Suprapubic skin (tissue), 4 donors: ENCODE results near the gene NLRC3. TPM values are rescaled to one million over a fixed set of nuclear protein-coding genes. Genes with fewer than 3 reads are reported as not detected.

Experiments used
- DNase-seq, 2 donors: peaks; one replicate each; pipeline ENCODE4 v3.0.0-alpha.2; 2019; ENCODE audit warnings: low spot score in 2 of 2
- H3K27ac ChIP-seq: fragments of 200-600 bp; sonication (generic); one replicate; pipeline ENCODE4 v1.5.1; 2019
- H3K27me3 ChIP-seq: fragments of 200-600 bp; sonication (generic); one replicate; pipeline ENCODE4 v1.5.1; 2019
- H3K36me3 ChIP-seq: fragments of 200-600 bp; sonication (generic); one replicate; pipeline ENCODE4 v1.5.1; 2019
- H3K4me1 ChIP-seq: fragments of 200-600 bp; sonication (generic); one replicate; pipeline ENCODE4 v1.5.1; 2019
- H3K4me3 ChIP-seq: fragments of 200-600 bp; sonication (generic); one replicate; pipeline ENCODE4 v1.5.1; 2019; ENCODE audit warnings: mild to moderate bottlenecking
- H3K9me3 ChIP-seq: fragments of 200-600 bp; sonication (generic); one replicate; pipeline ENCODE4 v1.5.1; 2019
- EP300 ChIP-seq: sonication (generic); formaldehyde crosslinking; IDR thresholded peaks from one replicate; pipeline ENCODE4 v1.6.1; 2017; ENCODE audit warnings: antibody characterized with exemption
- POLR2A ChIP-seq, 2 donors: fragments of 450-650 bp; IDR thresholded peaks; one replicate each; pipeline ENCODE4 v1.6.1; 2017; ENCODE audit warnings: antibody characterized with exemption in 2 of 2, mild to moderate bottlenecking in 2 of 2, moderate library complexity in 2 of 2
- POLR2AphosphoS5 ChIP-seq, 3 donors: sonication (generic); formaldehyde crosslinking; IDR thresholded peaks; one replicate each; pipeline ENCODE4 v1.6.1; 2017; ENCODE audit warnings: antibody characterized with exemption in 3 of 3
- WGBS: methylation state at CpG from one replicate; pipeline ENCODE4 v1.1.5; 2018; 5-methylcytosine and 5-hydroxymethylcytosine counted together
- total RNA-seq, 4 donors: library from RNA; depleted of rRNA; stranded (reverse); fragments of >200 nt; gene quantifications; one replicate each; pipeline ENCODE4 v1.1.0, GENCODE V29; 2016
- TF ChIP-seq, protein P1 (sequence below), 2 donors: fragments of 200-600 bp in 1 of 2; fragments of 450-650 bp in 1 of 2; sonication (generic) in 1 of 2; IDR thresholded peaks; one replicate each; pipeline ENCODE4 v1.5.1; 2016 to 2019; ENCODE audit warnings: antibody characterized with exemption in 2 of 2, mild to moderate bottlenecking in 1 of 2, moderate library complexity in 1 of 2

The NLRC3 gene
- total RNA-seq, 4 donors from 2014 or later = 0.16 to 1.2 (median 0.39) TPM

DNA sequence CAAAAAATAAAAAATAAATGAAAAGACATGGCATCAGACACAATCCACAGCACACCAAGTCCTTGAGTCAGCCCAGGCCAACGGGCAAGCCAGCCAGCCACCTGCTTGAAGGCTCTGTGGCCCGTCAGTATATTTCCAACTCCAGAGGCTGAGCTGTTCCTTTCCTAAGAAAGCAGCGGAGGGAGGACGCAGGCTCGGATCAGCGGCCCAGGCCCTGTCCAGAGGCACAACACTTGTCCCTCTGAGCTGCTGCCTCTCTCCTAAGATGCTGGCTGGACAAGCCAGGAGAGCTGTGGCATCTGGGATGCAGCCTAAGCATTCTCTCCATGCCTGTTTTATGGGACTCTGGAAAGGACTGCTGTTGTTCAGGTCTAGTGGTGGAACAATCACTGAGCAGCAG, 14.8 kb upstream of the NLRC3 start:
- H3K27ac ChIP-seq = no peak overlapping the region
- H3K4me1 ChIP-seq = no peaks in the 10 kb centered on the region
- H3K4me3 ChIP-seq = no peak overlapping the region
- H3K27me3 ChIP-seq = no peaks in the 10 kb centered on the region
- WGBS = 100% methylated on average over 6 of the region's 6 CpGs
- TF ChIP-seq POLR2A (IDR thresholded peaks at IDR 0.05) (no peak), EP300 (no peak)
- TF ChIP-seq, protein P1, sequence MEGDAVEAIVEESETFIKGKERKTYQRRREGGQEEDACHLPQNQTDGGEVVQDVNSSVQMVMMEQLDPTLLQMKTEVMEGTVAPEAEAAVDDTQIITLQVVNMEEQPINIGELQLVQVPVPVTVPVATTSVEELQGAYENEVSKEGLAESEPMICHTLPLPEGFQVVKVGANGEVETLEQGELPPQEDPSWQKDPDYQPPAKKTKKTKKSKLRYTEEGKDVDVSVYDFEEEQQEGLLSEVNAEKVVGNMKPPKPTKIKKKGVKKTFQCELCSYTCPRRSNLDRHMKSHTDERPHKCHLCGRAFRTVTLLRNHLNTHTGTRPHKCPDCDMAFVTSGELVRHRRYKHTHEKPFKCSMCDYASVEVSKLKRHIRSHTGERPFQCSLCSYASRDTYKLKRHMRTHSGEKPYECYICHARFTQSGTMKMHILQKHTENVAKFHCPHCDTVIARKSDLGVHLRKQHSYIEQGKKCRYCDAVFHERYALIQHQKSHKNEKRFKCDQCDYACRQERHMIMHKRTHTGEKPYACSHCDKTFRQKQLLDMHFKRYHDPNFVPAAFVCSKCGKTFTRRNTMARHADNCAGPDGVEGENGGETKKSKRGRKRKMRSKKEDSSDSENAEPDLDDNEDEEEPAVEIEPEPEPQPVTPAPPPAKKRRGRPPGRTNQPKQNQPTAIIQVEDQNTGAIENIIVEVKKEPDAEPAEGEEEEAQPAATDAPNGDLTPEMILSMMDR (IDR thresholded peaks at IDR 0.05) = no peak
- DNase-seq = no peak
- peaks cover 35% of the 10 kb centered on the region for H3K36me3 ChIP-seq
- H3K9me3 ChIP-seq = no peaks in the 10 kb centered on the region

- Histone ChIP-seq H3K4me1 (no peaks in the 10 kb centered on the region), H3K27ac (no peak overlapping the region), H3K36me3 (peaks cover 35% of the 10 kb centered on the region), H3K9me3 (no peaks in the 10 kb centered on the region), H3K4me3 (no peak overlapping the region), H3K27me3 (no peaks in the 10 kb centered on the region)
- 81% methylated on average over 5 of the region's 5 CpGs for whole genome bisulfite sequencing
- no peak for DNase-seq
- TF ChIP-seq EP300 (no peak), POLR2AphosphoS5 (IDR thresholded peaks at IDR 0.05) (no peak), POLR2A (IDR thresholded peaks at IDR 0.05) (no peak)
- TF ChIP-seq, protein P1 (IDR thresholded peaks at IDR 0.05) = no peak
Measured at GRCh38 chr16:3591436-3591803, 14.2 kb upstream of the NLRC3 start.

DNA sequence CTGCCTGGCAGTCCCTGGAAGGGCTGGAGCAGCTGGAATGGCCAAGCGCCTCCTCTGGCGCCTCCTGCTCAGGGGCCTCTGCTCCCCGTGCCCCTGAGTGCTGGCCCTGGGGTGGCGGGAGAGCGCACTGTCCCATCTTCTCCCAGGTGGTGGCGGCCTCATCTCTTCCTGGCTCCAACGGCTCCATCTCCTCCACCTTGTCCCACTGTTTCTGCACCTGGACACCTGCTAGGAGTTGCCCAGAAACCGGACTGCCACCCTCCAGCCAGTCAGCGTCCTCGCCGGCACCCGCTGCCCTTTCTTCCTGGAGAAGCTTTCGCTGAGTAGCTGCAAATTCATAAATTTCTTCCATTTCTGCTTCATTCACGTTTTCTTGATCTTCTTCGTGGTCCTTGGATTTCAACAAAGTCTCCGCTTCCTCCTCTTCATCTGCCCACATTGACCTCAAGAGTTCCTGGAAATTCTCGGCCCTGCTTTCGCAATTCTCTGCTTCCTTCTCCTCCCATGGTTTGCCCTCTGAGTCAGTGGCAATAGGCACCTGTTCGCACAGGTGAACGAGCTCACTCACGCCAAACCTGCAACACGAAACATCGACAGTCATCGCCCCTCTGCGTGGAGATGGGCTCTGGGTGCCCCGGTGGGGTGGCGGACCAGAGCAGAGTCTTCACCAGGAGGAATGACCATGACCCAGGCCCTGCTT, 13.7 kb upstream of the NLRC3 start:
- no peak overlapping the region for H3K27ac ChIP-seq
- no peak overlapping the region for H3K4me3 ChIP-seq
- no peak for TF ChIP-seq EP300
- TF ChIP-seq, protein P1 (IDR thresholded peaks at IDR 0.05) = no peak
- no peak for TF ChIP-seq POLR2AphosphoS5 (IDR thresholded peaks at IDR 0.05)
- no peak for TF ChIP-seq POLR2A (IDR thresholded peaks at IDR 0.05)
- no peaks in the 10 kb centered on the region for H3K9me3 ChIP-seq
- no peaks in the 10 kb centered on the region for H3K27me3 ChIP-seq
- WGBS = 90% methylated on average over 27 of the region's 27 CpGs
- DNase-seq = no peak
- peaks cover 35% of the 10 kb centered on the region for H3K36me3 ChIP-seq
- no peaks in the 10 kb centered on the region for H3K4me1 ChIP-seq

- Histone ChIP-seq H3K9me3 (no peaks in the 10 kb centered on the region), H3K4me3 (no peak overlapping the region), H3K27ac (no peak overlapping the region), H3K4me1 (no peaks in the 10 kb centered on the region), H3K36me3 (peaks cover 33% of the 10 kb centered on the region), H3K27me3 (no peaks in the 10 kb centered on the region)
- WGBS = 94% methylated on average over 13 of the region's 25 CpGs
- TF ChIP-seq POLR2A (IDR thresholded peaks at IDR 0.05) (no peak), POLR2AphosphoS5 (IDR thresholded peaks at IDR 0.05) (no peak), EP300 (no peak)
- TF ChIP-seq, protein P1 (IDR thresholded peaks at IDR 0.05) = no peak
- no peak for DNase-seq
Measured at GRCh38 chr16:3589991-3590701, 12.9 kb upstream of the NLRC3 start.

DNA sequence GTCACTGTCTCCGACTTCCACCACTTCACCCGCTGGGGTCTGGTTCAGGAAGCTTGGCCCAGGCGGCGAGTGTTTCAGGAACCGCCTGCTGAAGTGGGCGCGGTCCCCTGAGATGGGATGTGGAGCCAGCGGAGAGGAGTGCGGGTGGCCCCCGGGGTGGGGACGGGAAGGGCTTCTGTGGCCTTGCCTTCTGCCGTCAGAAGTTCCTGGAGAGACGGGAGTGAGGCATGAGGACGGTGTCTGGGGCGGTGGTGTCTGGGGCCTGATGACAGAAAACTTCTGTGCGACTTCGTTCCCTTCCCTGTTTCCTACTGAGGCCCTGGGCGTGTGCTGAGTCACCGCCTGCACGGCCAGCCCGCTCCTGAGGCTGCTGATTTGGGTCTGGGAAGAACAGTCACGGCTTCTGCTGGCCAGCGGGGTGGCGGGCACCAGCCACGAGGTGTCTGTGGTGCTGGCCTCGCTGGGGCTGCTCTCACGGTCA, 12.3 kb upstream of the NLRC3 start:
- Histone ChIP-seq H3K27ac (no peak overlapping the region), H3K9me3 (no peaks in the 10 kb centered on the region), H3K27me3 (no peaks in the 10 kb centered on the region), H3K36me3 (peaks cover 33% of the 10 kb centered on the region), H3K4me1 (no peaks in the 10 kb centered on the region), H3K4me3 (no peak overlapping the region)
- TF ChIP-seq, protein P1 (IDR thresholded peaks at IDR 0.05) = no peak
- TF ChIP-seq POLR2A (IDR thresholded peaks at IDR 0.05) = no peak
- no peak for TF ChIP-seq EP300
- TF ChIP-seq POLR2AphosphoS5 (IDR thresholded peaks at IDR 0.05) = no peak
- no peak for DNase-seq
- 75% methylated on average over 24 of the region's 27 CpGs for WGBS
